Gastroesophageal sphincter (tissue), 3 donors: Measurements from ENCODE around the gene MAN2A1.

Experiments
- EP300 ChIP-seq: sonication (generic); formaldehyde crosslinking; IDR thresholded peaks from one replicate; pipeline ENCODE4 v1.6.1; 2017; ENCODE audit warnings: antibody characterized with exemption, mild to moderate bottlenecking
- POLR2AphosphoS5 ChIP-seq: sonication (generic); formaldehyde crosslinking; IDR thresholded peaks from one replicate; pipeline ENCODE4 v1.6.1; 2017; ENCODE audit warnings: antibody characterized with exemption
- TF ChIP-seq, protein P1 (sequence below), 4 experiments: fragments of 200-600 bp in 2 of 4; fragments of 450-650 bp in 2 of 4; sonication (generic) in 1 of 4; IDR thresholded peaks; one replicate each; pipeline ENCODE4 v1.5.1; 2017 to 2019; ENCODE audit warnings: antibody characterized with exemption in 4 of 4, mild to moderate bottlenecking in 2 of 4, moderate library complexity in 2 of 4

DNA sequence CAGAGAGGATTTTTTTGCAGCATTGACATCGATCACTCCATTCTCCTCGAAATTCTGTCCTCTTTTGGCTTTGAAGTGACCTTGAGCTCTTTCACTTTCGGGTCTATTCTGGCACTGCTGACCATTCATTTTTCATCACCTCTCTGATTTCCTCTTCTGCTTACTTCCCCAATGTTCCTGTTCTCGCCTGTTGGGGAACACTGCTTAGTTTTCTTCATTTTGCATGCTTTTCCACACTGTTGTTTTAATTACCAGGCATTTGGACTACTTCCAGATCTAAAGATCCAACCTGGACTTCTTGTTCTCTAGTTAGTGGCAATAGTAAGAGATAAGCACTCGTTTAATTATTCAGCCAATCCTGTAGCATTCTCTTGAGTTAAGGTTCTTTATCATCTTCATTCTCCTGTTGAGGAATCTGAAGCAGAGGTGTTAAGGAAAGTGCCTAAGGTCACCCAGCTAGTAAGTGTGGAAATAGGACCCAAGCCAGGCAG is 53.4 kb downstream of the MAN2A1 start:
- TF ChIP-seq, protein P1, sequence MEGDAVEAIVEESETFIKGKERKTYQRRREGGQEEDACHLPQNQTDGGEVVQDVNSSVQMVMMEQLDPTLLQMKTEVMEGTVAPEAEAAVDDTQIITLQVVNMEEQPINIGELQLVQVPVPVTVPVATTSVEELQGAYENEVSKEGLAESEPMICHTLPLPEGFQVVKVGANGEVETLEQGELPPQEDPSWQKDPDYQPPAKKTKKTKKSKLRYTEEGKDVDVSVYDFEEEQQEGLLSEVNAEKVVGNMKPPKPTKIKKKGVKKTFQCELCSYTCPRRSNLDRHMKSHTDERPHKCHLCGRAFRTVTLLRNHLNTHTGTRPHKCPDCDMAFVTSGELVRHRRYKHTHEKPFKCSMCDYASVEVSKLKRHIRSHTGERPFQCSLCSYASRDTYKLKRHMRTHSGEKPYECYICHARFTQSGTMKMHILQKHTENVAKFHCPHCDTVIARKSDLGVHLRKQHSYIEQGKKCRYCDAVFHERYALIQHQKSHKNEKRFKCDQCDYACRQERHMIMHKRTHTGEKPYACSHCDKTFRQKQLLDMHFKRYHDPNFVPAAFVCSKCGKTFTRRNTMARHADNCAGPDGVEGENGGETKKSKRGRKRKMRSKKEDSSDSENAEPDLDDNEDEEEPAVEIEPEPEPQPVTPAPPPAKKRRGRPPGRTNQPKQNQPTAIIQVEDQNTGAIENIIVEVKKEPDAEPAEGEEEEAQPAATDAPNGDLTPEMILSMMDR (IDR thresholded peaks at IDR 0.05), result no peak
- TF ChIP-seq EP300 (no peak), POLR2AphosphoS5 (no peak)
